Measurements from ENCODE around the gene TSPAN1. TPM values are rescaled to one million over a fixed set of nuclear protein-coding genes. Genes with fewer than 3 reads are reported as not detected.
A peak's percentile ranks its signal among the peaks of the same experiment; 100 is the strongest.

The TSPAN1 gene
- total RNA-seq, 2 donors from 2014 or later, result 0.66 to 5.2 TPM

- intact Hi-C loops (cut with DNase I), result no loop called here
- TF ChIP-seq POLR2A (IDR thresholded peaks at IDR 0.05), result no peak
- TF ChIP-seq, protein P1, sequence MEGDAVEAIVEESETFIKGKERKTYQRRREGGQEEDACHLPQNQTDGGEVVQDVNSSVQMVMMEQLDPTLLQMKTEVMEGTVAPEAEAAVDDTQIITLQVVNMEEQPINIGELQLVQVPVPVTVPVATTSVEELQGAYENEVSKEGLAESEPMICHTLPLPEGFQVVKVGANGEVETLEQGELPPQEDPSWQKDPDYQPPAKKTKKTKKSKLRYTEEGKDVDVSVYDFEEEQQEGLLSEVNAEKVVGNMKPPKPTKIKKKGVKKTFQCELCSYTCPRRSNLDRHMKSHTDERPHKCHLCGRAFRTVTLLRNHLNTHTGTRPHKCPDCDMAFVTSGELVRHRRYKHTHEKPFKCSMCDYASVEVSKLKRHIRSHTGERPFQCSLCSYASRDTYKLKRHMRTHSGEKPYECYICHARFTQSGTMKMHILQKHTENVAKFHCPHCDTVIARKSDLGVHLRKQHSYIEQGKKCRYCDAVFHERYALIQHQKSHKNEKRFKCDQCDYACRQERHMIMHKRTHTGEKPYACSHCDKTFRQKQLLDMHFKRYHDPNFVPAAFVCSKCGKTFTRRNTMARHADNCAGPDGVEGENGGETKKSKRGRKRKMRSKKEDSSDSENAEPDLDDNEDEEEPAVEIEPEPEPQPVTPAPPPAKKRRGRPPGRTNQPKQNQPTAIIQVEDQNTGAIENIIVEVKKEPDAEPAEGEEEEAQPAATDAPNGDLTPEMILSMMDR (IDR thresholded peaks at IDR 0.05), result no peak
- Histone ChIP-seq H3K4me1 (peaks cover 25% of the 10 kb centered on the region), H3K9me3 (no peaks in the 10 kb centered on the region), H3K4me3 (no peak overlapping the region), H3K36me3 (replicated peaks in 1 of 2; ENCODE audit: insufficient read depth in 1 of 2, low read depth in 2 of 2) (no peaks in the 10 kb centered on the region), H3K27me3 (no peaks in the 10 kb centered on the region), H3K27ac (peak overlapping the region in 3 of 4 donors; percentile 94 to 97 (median 95))
- DNase-seq (no peak), ATAC-seq (no peak)
- WGBS, 2 donors, result 75 to 85% methylated on average over 6 to 7 of the region's 7 CpGs
These were observed 10.2 kb downstream of the TSPAN1 start for GRCh38 chr1:46184920-46185658.

DNA sequence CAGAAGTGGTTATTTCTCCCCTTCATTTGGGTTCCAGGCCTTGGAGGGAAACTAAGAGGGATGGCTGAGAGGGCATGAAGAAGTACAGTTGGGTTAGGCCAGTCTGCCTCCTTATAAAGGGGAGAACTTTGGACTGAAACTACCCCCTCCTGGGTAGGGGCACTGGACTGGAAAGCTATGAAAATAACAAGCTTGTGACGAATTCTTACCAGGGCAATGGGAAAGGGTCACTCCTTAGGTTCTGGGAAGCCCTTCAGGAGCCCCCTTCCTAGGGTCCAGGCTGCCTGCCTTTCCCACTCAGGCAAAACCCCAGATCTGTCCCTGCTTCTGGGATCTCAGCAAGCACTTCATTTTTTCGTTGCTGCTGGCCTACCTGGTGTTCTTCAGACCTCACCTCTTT lies 11.2 kb downstream of the TSPAN1 start:
- no peak for TF ChIP-seq POLR2A (IDR thresholded peaks at IDR 0.05)
- TF ChIP-seq, protein P1 (IDR thresholded peaks at IDR 0.05), result no peak
- Histone ChIP-seq H3K4me1 (peaks cover 25% of the 10 kb centered on the region), H3K27ac (no peak overlapping the region), H3K9me3 (no peaks in the 10 kb centered on the region), H3K27me3 (no peaks in the 10 kb centered on the region), H3K36me3 (replicated peaks in 1 of 2; ENCODE audit: insufficient read depth in 1 of 2, low read depth in 2 of 2) (peaks cover 0 to 2% of the 10 kb centered on the region in 2 donors), H3K4me3 (no peak overlapping the region)
- DNase-seq, result no peak
- 91 to 95% methylated on average over 2 of the region's 2 CpGs for WGBS, 2 donors
- no peak for ATAC-seq
- intact Hi-C loops (cut with DNase I), result no loop called here

DNA sequence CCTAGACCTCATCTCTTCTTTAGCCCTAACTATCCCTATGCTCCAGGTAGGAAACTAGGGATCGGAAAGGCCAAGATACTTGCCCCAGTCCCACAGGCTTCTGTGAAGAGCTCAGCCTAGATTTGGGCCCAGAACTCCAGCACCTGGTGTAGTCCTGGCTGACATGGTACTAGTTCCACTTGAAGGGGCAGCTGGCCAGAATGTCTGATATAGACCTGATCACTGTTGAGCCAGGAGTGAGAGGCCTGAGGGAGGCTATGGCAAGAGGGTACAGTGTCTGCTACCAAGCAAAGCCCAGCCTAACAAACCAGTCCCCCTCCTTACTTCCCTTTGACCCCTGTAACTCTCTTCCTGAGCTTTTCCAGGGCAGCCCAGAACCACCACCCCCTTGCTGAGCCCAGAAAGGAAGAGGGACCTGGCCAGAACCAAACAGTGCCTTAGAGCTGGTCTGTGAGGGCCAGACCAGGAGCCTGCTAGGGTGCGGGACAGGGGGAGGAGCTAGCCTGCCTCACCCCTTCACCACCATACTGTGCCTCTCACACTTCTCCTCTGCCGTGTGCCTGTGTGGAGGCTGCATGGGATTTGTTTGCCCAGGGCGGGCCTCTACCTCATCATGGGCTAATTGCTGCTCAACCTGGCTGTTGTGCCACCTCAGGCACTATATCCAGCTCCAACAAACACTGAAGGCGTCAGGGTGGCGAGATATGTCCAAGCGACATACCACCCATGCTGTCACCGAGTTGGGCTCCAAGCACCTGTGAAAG lies 12.4 kb downstream of the TSPAN1 start:
- TF ChIP-seq, protein P1 (IDR thresholded peaks at IDR 0.05), result no peak
- no peak for TF ChIP-seq POLR2A (IDR thresholded peaks at IDR 0.05)
- Histone ChIP-seq H3K9me3 (no peaks in the 10 kb centered on the region), H3K4me1 (peaks cover 23% of the 10 kb centered on the region), H3K4me3 (no peak overlapping the region), H3K36me3 (replicated peaks in 1 of 2; ENCODE audit: insufficient read depth in 1 of 2, low read depth in 2 of 2) (peaks cover 0 to 5% of the 10 kb centered on the region in 2 donors), H3K27ac (no peak overlapping the region), H3K27me3 (no peaks in the 10 kb centered on the region)
- intact Hi-C loops (cut with DNase I), result no loop called here
- no peak for DNase-seq
- ATAC-seq, result no peak
- 73 to 85% methylated on average over 3 to 8 of the region's 8 CpGs for WGBS, 2 donors

DNA sequence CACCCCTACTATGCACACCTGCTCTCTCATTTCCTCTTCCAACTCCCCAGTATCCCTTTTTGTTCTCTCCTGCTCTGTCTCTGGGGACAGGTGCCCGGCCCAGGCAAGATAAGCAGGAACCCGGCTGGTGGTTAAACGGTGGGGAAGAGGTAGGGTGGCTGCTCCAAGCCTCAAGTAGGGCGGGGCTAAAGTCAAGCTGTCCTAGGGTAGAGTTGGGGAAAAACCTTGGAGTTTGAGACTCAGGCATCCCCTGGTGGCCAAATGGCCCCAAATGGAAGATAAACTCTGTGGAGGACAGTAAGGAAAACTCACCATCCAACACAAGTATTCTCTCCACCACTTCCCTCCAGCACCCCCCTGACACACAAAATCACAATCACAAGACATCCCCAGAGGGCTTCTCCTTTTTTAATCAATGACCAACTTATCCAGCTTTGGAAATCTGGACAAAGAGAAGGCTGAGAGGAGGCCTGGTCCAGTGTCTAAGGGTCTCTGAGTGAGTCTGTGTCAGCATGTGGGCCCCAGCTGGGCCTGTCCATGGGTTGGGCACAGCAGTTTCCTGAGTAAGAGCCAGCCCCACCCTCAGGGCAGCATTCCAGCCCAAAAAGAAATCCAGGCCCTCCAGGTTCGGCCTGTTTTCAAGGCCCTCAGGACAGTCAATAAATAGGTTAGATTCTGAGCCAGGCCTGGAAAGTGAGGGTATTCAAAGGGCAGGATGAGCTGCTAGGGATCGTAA lies 13.6 kb downstream of the TSPAN1 start:
- H3K4me3 ChIP-seq, result no peak overlapping the region
- TF ChIP-seq POLR2A (IDR thresholded peaks at IDR 0.05), result no peak
- TF ChIP-seq, protein P1 (IDR thresholded peaks at IDR 0.05), result no peak
- 53 to 57% methylated on average over 6 of the region's 6 CpGs for WGBS, 2 donors
- H3K4me1 ChIP-seq, result peaks cover 12% of the 10 kb centered on the region
- DNase-seq (peak in 1 of 4 donors; percentile 53), ATAC-seq (no peak)
- H3K27me3 ChIP-seq, result no peaks in the 10 kb centered on the region
- H3K36me3 ChIP-seq (replicated peaks in 1 of 2; ENCODE audit: insufficient read depth in 1 of 2, low read depth in 2 of 2), result peaks cover 0 to 11% of the 10 kb centered on the region in 2 donors
- no peaks in the 10 kb centered on the region for H3K9me3 ChIP-seq
- H3K27ac ChIP-seq, result no peak overlapping the region
- intact Hi-C loops (cut with DNase I), result no loop called here

Data from body of pancreas (tissue), 4 donors.